Measurements from ENCODE around the gene FAM124A. TPM values are rescaled to one million over a fixed set of nuclear protein-coding genes. Genes with fewer than 3 reads are reported as not detected.

FAM124A gene
- total RNA-seq, 1 experiment from 2014 or later: 0.20 TPM

- H3K9me3 ChIP-seq: no peaks in the 10 kb centered on the region
- no peaks in the 10 kb centered on the region for H3K27me3 ChIP-seq
Observed at GRCh38 chr13:51303882-51304281, 81.7 kb downstream of the FAM124A start.

GRCh38 chr13:51305271-51305967, 83.2 kb downstream of the FAM124A start:
- Histone ChIP-seq H3K36me3 (no peaks in the 10 kb centered on the region), H3K9me3 (no peaks in the 10 kb centered on the region), H3K27me3 (no peaks in the 10 kb centered on the region), H3K4me3 (no peak overlapping the region)
- no peak for DNase-seq

More at GRCh38 chr13:51303882-51304281, 81.7 kb downstream of the FAM124A start:
- no peak for DNase-seq
- H3K36me3 ChIP-seq: no peaks in the 10 kb centered on the region
- no peak overlapping the region for H3K4me3 ChIP-seq

GRCh38 chr13:51308781-51309180, 86.6 kb downstream of the FAM124A start:
- Histone ChIP-seq H3K4me3 (no peak overlapping the region), H3K36me3 (no peaks in the 10 kb centered on the region), H3K9me3 (no peaks in the 10 kb centered on the region), H3K27me3 (no peaks in the 10 kb centered on the region)
- no peak for DNase-seq

GRCh38 chr13:51311231-51311630, 89.0 kb downstream of the FAM124A start:
- H3K36me3 ChIP-seq: no peaks in the 10 kb centered on the region
- H3K9me3 ChIP-seq: no peaks in the 10 kb centered on the region
- no peak for DNase-seq
- H3K27me3 ChIP-seq: no peaks in the 10 kb centered on the region
- H3K4me3 ChIP-seq: no peak overlapping the region

- Histone ChIP-seq H3K4me3 (no peak overlapping the region), H3K27me3 (no peaks in the 10 kb centered on the region), H3K36me3 (no peaks in the 10 kb centered on the region), H3K9me3 (no peaks in the 10 kb centered on the region)
- DNase-seq: no peak
Observed at GRCh38 chr13:51311957-51312520, 89.8 kb downstream of the FAM124A start.

- no peak for DNase-seq
- Histone ChIP-seq H3K27me3 (no peaks in the 10 kb centered on the region), H3K9me3 (no peaks in the 10 kb centered on the region), H3K36me3 (no peaks in the 10 kb centered on the region), H3K4me3 (no peak overlapping the region)
Observed at GRCh38 chr13:51313619-51314018, 91.4 kb downstream of the FAM124A start.

- DNase-seq: no peak
- no peak overlapping the region for H3K4me3 ChIP-seq
- no peaks in the 10 kb centered on the region for H3K9me3 ChIP-seq
- no peaks in the 10 kb centered on the region for H3K36me3 ChIP-seq
- H3K27me3 ChIP-seq: no peaks in the 10 kb centered on the region
Observed at GRCh38 chr13:51317262-51317661, 95.1 kb downstream of the FAM124A start.

GRCh38 chr13:51318015-51318414, 95.8 kb downstream of the FAM124A start:
- Histone ChIP-seq H3K36me3 (no peaks in the 10 kb centered on the region), H3K27me3 (no peaks in the 10 kb centered on the region), H3K4me3 (no peak overlapping the region), H3K9me3 (no peaks in the 10 kb centered on the region)
- DNase-seq: no peak

GRCh38 chr13:51318876-51319275, 96.7 kb downstream of the FAM124A start:
- Histone ChIP-seq H3K27me3 (no peaks in the 10 kb centered on the region), H3K4me3 (no peak overlapping the region)
- DNase-seq: no peak

GRCh38 chr13:51321836-51322235, 99.6 kb downstream of the FAM124A start:
- no peak overlapping the region for H3K4me3 ChIP-seq
- no peaks in the 10 kb centered on the region for H3K36me3 ChIP-seq
- no peaks in the 10 kb centered on the region for H3K27me3 ChIP-seq
- no peak for DNase-seq
- no peaks in the 10 kb centered on the region for H3K9me3 ChIP-seq

More at GRCh38 chr13:51318876-51319275, 96.7 kb downstream of the FAM124A start:
- Histone ChIP-seq H3K36me3 (no peaks in the 10 kb centered on the region), H3K9me3 (no peaks in the 10 kb centered on the region)

- no peaks in the 10 kb centered on the region for H3K27me3 ChIP-seq
- H3K9me3 ChIP-seq: no peaks in the 10 kb centered on the region
- no peak overlapping the region for H3K4me3 ChIP-seq
- no peaks in the 10 kb centered on the region for H3K36me3 ChIP-seq
- DNase-seq: no peak
Observed at GRCh38 chr13:51322826-51323225, 100.6 kb downstream of the FAM124A start.

GRCh38 chr13:51323824-51324511, 101.8 kb downstream of the FAM124A start:
- Histone ChIP-seq H3K4me3 (no peak overlapping the region), H3K36me3 (no peaks in the 10 kb centered on the region), H3K9me3 (no peaks in the 10 kb centered on the region), H3K27me3 (no peaks in the 10 kb centered on the region)
- no peak for DNase-seq

GRCh38 chr13:51324714-51325420, 102.7 kb downstream of the FAM124A start:
- no peaks in the 10 kb centered on the region for H3K36me3 ChIP-seq
- H3K9me3 ChIP-seq: no peaks in the 10 kb centered on the region
- DNase-seq: no peak
- H3K4me3 ChIP-seq: no peak overlapping the region
- no peaks in the 10 kb centered on the region for H3K27me3 ChIP-seq

GRCh38 chr13:51325837-51326236, 103.6 kb downstream of the FAM124A start:
- H3K9me3 ChIP-seq: no peaks in the 10 kb centered on the region
- no peaks in the 10 kb centered on the region for H3K27me3 ChIP-seq
- H3K36me3 ChIP-seq: no peaks in the 10 kb centered on the region
- no peak overlapping the region for H3K4me3 ChIP-seq
- no peak for DNase-seq

GRCh38 chr13:51326777-51327176, 104.6 kb downstream of the FAM124A start:
- no peak for DNase-seq
- H3K36me3 ChIP-seq: no peaks in the 10 kb centered on the region
- H3K9me3 ChIP-seq: no peaks in the 10 kb centered on the region
- no peaks in the 10 kb centered on the region for H3K27me3 ChIP-seq
- no peak overlapping the region for H3K4me3 ChIP-seq

GRCh38 chr13:51327961-51328360, 105.8 kb downstream of the FAM124A start:
- H3K36me3 ChIP-seq: no peaks in the 10 kb centered on the region
- no peaks in the 10 kb centered on the region for H3K9me3 ChIP-seq
- H3K4me3 ChIP-seq: no peak overlapping the region
- no peaks in the 10 kb centered on the region for H3K27me3 ChIP-seq
- DNase-seq: no peak

- Histone ChIP-seq H3K27me3 (no peaks in the 10 kb centered on the region), H3K9me3 (no peaks in the 10 kb centered on the region), H3K4me3 (no peak overlapping the region), H3K36me3 (no peaks in the 10 kb centered on the region)
- DNase-seq: no peak
Observed at GRCh38 chr13:51328488-51328887, 106.3 kb downstream of the FAM124A start.

All from MG63 (cell line).